HUES64 (cell line): Measurements from ENCODE around the gene SSTR3.

Experiments used
- H3K27ac ChIP-seq: 2 replicates; pipeline ENCODE4 v1.7.0; 2013; ENCODE audit warnings: low read depth, low read length, inconsistent platforms
- H3K27me3 ChIP-seq: 2 replicates; pipeline ENCODE4 v1.6.1; 2013; ENCODE audit warnings: mild to moderate bottlenecking, low read length; ENCODE audit not compliant: insufficient read depth
- H3K36me3 ChIP-seq: 2 replicates; pipeline ENCODE4 v1.6.1; 2013; ENCODE audit warnings: mild to moderate bottlenecking, low read length; ENCODE audit not compliant: insufficient read depth
- H3K4me1 ChIP-seq: 2 replicates; pipeline ENCODE4 v1.6.1; 2013; ENCODE audit warnings: mild to moderate bottlenecking, low read length, moderate library complexity; ENCODE audit not compliant: insufficient read depth
- H3K4me3 ChIP-seq: 2 replicates; pipeline ENCODE4 v1.5.1; 2013; ENCODE audit warnings: mild to moderate bottlenecking, low read length, moderate library complexity
- H3K9ac ChIP-seq: 2 replicates; pipeline ENCODE4 v1.6.1; 2013; ENCODE audit warnings: mild to moderate bottlenecking, low read depth, low read length
- H3K9me3 ChIP-seq: 2 replicates; pipeline ENCODE4 v1.6.1; 2013; ENCODE audit warnings: low read depth, low read length; ENCODE audit not compliant: insufficient read depth
- WGBS: fragments of 150-250, 120-280 bp; methylation state at CpG from one replicate; pipeline ENCODE4 v1.1.7; 2013; ENCODE audit warnings: missing lambda C conversion rate; 5-methylcytosine and 5-hydroxymethylcytosine counted together

The SSTR3 gene

DNA sequence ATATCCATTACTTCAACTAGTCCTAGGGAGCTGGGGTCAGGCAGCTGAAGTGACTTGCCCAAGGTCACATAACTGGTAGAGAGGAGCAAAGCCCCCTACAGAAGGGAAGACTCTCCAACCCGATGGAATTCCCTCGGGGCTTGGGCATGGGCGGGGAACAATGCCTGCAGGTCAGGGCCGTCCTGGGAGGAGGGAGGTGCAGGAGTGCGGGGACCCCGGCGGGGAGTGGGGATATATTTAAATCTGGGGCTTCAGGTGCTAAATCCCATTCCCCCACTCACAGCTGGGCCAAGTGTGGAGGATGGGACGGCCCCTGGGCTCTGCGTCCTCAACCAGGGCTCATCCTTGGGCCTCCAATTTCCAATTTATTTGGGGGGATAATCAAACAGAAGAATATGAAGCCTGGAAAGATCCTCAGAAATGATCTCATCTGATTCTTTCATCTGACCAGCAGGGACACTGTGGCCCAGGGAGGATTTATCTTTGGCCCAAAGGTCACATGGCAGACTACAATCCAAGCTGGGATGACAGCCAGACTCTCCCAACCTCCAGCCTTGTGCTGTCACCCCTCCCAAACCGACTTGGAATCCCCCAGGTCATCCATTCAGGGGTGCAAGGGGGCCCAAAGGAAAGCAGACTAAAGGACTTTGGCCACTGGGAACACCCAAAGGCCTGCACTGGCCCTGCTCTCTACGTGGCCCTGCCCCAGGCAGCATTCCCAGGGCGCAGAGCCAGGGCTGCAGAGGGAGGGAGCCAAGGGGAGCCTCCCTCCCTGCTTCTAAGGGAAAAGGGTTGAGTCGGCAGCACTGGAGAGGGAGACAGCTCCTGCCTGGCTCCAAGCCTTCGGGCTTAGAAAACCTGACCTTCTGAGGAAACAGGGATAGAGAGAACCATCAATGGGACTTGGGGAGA, 15.5 kb downstream of the SSTR3 start:
- H3K36me3 ChIP-seq: no peaks in the 10 kb centered on the region; the same call in 1 of the 2 replicates
- H3K9ac ChIP-seq: no peak overlapping the region
- no peak overlapping the region for H3K4me3 ChIP-seq
- H3K9me3 ChIP-seq: peaks cover 16% of the 10 kb centered on the region; the same call in 1 of the 2 replicates
- H3K27ac ChIP-seq: 0 out of 2 replicates have a peak overlapping the region, but pooled peaks have one; percentile 30
- H3K27me3 ChIP-seq: no peaks in the 10 kb centered on the region
- H3K4me1 ChIP-seq: peaks cover 14% of the 10 kb centered on the region
- 53% methylated on average over 9 of the region's 14 CpGs for WGBS

- Histone ChIP-seq H3K27me3 (no peaks in the 10 kb centered on the region), H3K9me3 (peaks cover 24% of the 10 kb centered on the region; the same call in 1 of the 2 replicates), H3K4me1 (peaks cover 14% of the 10 kb centered on the region), H3K9ac (no peak overlapping the region), H3K4me3 (no peak overlapping the region), H3K27ac (no peak overlapping the region), H3K36me3 (no peaks in the 10 kb centered on the region; the same call in 1 of the 2 replicates)
- 91% methylated on average over 4 of the region's 4 CpGs for WGBS
These were observed 16.4 kb downstream of the SSTR3 start for GRCh38 chr22:37195921-37196320.

GRCh38 chr22:37194750-37195149, 17.5 kb downstream of the SSTR3 start:
- Histone ChIP-seq H3K4me3 (no peak overlapping the region), H3K9me3 (peaks cover 28% of the 10 kb centered on the region; the same call in 1 of the 2 replicates), H3K36me3 (peaks cover 2% of the 10 kb centered on the region), H3K27me3 (no peaks in the 10 kb centered on the region), H3K9ac (no peak overlapping the region), H3K4me1 (peaks cover 18% of the 10 kb centered on the region), H3K27ac (no peak overlapping the region)
- WGBS: 95% methylated on average over 3 of the region's 3 CpGs

DNA sequence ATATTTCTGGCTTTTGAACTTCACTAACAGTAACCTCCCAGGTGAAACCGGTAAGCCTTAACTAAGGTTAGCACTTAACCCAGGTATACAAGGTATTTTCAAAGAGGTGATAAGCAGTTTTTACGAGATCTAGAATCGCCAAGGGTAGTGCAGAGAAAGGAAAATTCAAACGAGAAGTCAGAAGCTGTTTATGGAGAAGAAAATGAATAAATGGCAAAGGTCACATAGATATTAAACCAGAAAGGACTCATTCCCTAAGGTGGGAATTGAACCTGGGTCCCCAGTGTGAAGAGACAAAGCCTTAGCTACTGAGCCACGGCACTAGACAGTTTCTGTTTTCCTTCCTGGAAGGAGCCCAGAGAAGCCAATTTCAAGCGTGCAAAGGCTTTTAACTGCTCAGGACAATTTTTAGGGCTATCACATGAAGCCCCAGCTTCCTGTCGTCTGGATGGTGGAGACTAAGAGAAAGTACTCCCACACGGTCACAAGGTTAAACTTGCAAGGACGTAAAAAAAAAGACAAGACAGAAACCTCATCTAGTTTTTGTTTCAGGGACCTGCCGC, 18.6 kb downstream of the SSTR3 start:
- H3K9ac ChIP-seq: no peak overlapping the region
- no peak overlapping the region for H3K27ac ChIP-seq

GRCh38 chr22:37192741-37193140, 19.5 kb downstream of the SSTR3 start:
- Histone ChIP-seq H3K4me1 (peaks cover 29% of the 10 kb centered on the region), H3K4me3 (no peak overlapping the region), H3K36me3 (peaks cover 2% of the 10 kb centered on the region), H3K9ac (no peak overlapping the region), H3K9me3 (peaks cover 28% of the 10 kb centered on the region; the same call in 1 of the 2 replicates), H3K27ac (no peak overlapping the region), H3K27me3 (no peaks in the 10 kb centered on the region)
- whole genome bisulfite sequencing: 97% methylated on average over 1 of the region's 1 CpG

More for the DNA sequence above, 18.6 kb downstream of the SSTR3 start:
- Histone ChIP-seq H3K4me1 (peaks cover 29% of the 10 kb centered on the region), H3K9me3 (peaks cover 28% of the 10 kb centered on the region; the same call in 1 of the 2 replicates), H3K36me3 (peaks cover 2% of the 10 kb centered on the region), H3K4me3 (no peak overlapping the region), H3K27me3 (no peaks in the 10 kb centered on the region)
- 94% methylated on average over 10 of the region's 10 CpGs for WGBS

DNA sequence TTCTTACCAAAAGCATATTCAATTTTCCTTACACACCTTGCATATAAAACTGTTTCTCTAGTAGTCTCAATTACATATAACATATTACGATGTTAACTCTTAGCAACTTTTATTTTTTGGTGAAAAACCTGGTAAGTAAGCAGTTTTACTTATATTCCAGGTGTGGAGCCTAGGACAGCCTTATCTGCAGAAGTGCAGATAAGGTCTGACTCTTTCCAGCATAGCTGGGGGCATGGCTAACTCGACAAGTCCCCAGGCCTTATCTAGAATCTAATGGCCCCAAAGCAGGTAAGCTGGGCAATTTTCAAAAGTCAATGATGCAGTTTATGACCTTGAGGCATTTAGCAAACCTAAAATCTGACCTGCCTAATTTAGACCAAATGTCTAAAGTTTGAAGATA, 20.1 kb downstream of the SSTR3 start:
- H3K4me3 ChIP-seq: no peak overlapping the region
- no peaks in the 10 kb centered on the region for H3K27me3 ChIP-seq
- peaks cover 2% of the 10 kb centered on the region for H3K36me3 ChIP-seq
- peaks cover 28% of the 10 kb centered on the region; the same call in 1 of the 2 replicates for H3K9me3 ChIP-seq
- H3K27ac ChIP-seq: no peak overlapping the region
- WGBS: 88% methylated on average over 2 of the region's 2 CpGs
- no peak overlapping the region for H3K9ac ChIP-seq
- peaks cover 30% of the 10 kb centered on the region for H3K4me1 ChIP-seq

DNA sequence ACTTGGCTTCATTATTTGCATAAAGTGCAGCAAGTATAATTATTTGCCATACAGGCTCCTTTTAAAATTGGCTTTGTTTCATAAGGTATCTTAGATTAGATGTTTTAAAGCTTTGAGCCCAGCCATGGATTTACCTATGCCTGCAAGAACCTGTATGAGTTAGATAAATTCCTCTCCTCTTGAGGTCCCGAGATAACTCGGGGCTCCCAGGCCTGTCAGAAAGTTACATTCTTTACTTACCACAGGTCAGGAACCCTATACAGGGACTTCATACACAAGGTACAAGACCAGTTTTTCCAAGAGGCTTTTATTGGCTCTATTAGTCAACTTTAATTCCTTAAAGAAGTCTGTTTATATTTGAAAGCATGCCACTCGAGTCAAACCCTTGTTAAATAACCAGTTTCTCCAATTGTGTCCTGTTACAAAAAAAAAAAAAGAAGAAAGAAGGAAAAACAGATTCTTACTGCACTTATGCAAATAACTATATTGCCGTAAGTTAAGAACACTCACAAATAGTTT, 22.0 kb downstream of the SSTR3 start:
- no peak overlapping the region for H3K4me3 ChIP-seq
- peaks cover 28% of the 10 kb centered on the region; the same call in 1 of the 2 replicates for H3K9me3 ChIP-seq
- no peaks in the 10 kb centered on the region for H3K27me3 ChIP-seq
- no peak overlapping the region for H3K27ac ChIP-seq
- H3K36me3 ChIP-seq: peaks cover 2% of the 10 kb centered on the region
- whole genome bisulfite sequencing: 84% methylated on average over 3 of the region's 4 CpGs
- H3K4me1 ChIP-seq: peaks cover 34% of the 10 kb centered on the region
- no peak overlapping the region for H3K9ac ChIP-seq

- WGBS: 56% methylated on average over 1 of the region's 2 CpGs
- peaks cover 28% of the 10 kb centered on the region; the same call in 1 of the 2 replicates for H3K9me3 ChIP-seq
- H3K27me3 ChIP-seq: no peaks in the 10 kb centered on the region
- peak overlapping the region; percentile 57 for H3K4me3 ChIP-seq
- H3K36me3 ChIP-seq: peaks cover 2% of the 10 kb centered on the region
- peak overlapping the region; percentile 69 for H3K9ac ChIP-seq
- H3K27ac ChIP-seq: peak overlapping the region; percentile 82
- H3K4me1 ChIP-seq: peaks cover 34% of the 10 kb centered on the region
These were observed 23.3 kb downstream of the SSTR3 start for GRCh38 chr22:37188901-37189466.

DNA sequence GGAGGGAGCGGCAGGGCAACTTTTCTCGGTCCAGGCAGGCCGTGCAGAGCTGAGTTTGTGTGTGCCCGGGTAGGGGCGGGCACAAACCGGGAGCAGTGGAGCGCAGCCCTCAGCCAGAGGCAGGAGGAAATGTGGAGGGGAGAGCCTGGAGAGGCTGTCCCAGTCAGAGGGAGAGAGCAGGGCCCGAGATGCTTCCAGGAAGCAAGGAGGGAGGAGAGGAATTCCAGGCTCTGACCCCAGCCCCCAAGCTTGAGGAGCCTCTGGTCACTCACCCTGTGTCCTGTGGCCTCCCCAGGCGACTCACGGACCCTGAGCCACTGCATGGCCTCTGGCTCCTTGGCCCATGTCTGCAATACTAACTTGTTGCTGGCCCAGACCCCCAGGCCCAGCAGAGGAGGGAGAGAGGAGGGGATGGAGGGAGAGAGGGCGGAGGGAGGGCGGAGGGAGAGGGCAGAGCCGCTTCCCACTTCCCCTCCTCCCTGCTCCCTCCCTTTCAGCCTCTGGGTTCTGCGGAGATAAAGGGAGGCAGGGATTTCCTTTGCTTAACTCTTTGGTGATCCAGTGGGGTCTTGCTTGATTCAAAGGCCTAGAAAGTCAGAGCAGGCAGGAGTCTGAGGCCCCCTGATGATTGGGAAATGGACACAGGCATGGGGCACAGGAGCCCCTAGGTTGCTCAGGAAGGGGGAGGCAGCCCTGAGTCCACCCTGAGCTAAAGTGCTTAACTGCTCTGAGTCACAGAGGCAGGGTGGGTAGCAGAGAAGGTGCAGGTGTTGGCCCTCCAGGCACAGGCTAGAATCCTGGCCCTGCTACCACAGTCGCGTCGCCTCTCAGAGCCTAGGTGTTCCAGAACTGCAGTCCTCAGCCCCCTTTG, 24.2 kb downstream of the SSTR3 start, which contains the start of gene C1QTNF6:
TSS of gene C1QTNF6 (minus strand) at position 357 of the 871 bp plus-strand sequence. CDS start at position 323, 34 bp downstream.
- H3K27me3 ChIP-seq: no peaks in the 10 kb centered on the region
- H3K4me1 ChIP-seq: peaks cover 34% of the 10 kb centered on the region
- 10% methylated on average over 14 of the region's 17 CpGs for whole genome bisulfite sequencing
- H3K9ac ChIP-seq: peak within 1 kb of the TSS; percentile 69
- H3K36me3 ChIP-seq: peaks cover 2% of the 10 kb centered on the region
- H3K9me3 ChIP-seq: peaks cover 24% of the 10 kb centered on the region; the same call in 1 of the 2 replicates
- peak within 1 kb of the TSS; percentile 82 for H3K27ac ChIP-seq
- peak within 1 kb of the TSS; percentile 57 for H3K4me3 ChIP-seq

DNA sequence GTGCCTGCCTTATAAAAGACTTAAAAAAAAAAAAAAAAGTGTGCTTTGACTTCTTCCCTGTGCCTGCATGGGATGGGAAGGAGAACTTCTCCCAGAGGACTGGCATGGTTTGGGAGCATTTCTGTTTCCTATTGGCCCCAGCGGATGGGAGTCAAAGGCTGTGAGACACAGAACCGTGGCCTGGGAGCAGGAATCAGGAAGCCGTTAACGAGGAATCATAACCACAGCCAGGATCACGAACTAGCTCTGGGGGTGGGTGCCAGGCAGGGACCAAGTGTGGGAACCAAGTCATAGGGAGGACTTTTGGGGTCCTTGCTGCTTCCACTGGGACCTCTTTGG, 24.8 kb downstream of the SSTR3 start:
- H3K9ac ChIP-seq: peak overlapping the region; percentile 69

More for the DNA sequence above, 24.8 kb downstream of the SSTR3 start:
- H3K9me3 ChIP-seq: peaks cover 19% of the 10 kb centered on the region; the same call in 1 of the 2 replicates
- H3K4me3 ChIP-seq: peak overlapping the region; percentile 57
- H3K27me3 ChIP-seq: no peaks in the 10 kb centered on the region
- peak overlapping the region; percentile 82 for H3K27ac ChIP-seq
- H3K36me3 ChIP-seq: peaks cover 2% of the 10 kb centered on the region
- WGBS: 18% methylated on average over 5 of the region's 5 CpGs
- H3K4me1 ChIP-seq: peaks cover 34% of the 10 kb centered on the region
